GM21786 (cell line): ENCODE data around the gene PHF1.
A peak's percentile ranks its signal among the peaks of the same experiment; 100 is the strongest.
"Not testable (repeated sequence)": the region's sequence is repeated elsewhere in the genome, so short reads cannot be mapped to it uniquely, and the experiment has no call there.

Experiments used
- ATAC-seq: cut with Tn5 transposase; IDR thresholded peaks from one replicate; pipeline ENCODE4 v1.9.1; 2021; ENCODE audit not compliant: unreplicated experiment

The PHF1 gene

DNA sequence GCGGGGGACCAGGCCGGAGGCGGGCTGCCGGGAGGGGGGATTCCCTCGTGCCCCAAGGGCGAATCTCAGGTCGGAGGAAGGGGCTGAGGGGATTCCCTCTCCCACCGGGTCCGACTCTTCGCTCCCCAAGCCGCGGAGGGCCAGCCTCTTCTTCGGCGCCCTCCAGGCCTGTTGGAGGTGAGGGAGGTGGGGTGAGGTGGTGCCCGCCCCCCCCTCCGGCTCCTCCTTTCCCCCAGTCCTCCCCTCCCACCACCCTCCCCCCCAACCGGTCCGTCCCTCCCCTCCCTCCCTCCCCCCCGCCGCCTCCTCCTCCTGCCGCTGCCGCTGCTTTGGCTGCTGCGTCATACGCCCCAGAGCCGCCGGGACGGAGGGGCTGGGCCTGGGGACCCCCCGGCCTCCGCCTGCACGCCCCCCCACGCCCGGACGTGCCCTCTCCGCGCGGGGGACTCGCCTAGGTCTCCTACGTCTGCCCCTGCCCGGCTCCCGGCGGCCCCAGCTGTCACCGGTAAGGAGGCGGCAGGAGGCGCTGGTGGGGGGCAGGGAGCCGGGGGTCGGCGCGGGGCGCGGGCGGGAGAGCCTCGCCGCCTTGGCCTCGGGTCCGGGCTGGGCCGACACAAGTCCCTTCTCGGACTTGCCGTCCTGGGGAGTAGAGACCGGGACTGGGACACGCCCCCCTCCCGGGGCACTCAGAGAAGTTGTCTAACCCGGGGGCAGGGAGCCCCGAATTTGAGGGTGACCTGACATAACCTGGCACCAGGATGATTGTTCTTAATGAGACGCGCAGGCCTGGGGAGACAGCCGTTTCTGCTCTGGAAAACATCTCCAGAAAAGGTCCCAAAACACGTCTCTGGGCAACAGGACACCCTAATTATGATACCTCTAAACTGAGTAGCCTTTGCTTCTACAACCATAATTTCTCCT lies at the start of gene PHF1:
Gene PHF1, plus strand, starts transcription at position 304 of the 921 bp plus-strand sequence. CDS start 1,250 bp downstream, outside the sequence.
- ATAC-seq, result peak; percentile 22

DNA sequence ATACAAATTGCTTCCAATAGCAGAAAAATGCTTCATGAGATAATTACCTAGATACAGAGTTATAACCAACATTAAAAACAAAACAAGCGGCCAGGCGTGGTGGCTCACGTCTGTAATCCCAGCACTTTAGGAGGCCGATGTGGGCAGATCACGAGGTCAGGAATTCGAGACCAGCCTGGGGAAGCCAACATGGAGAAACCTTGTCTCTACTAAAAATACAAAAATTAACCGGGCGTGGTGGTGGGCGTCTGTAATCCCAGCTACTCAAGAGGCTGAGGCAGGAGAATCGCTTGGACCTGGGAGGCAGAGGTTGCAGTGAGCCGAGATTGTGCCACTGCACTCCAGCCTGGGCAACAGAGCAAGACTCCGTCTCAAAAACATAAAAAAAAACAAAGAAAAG lies 47.3 kb upstream of the PHF1 start:
- ATAC-seq, result not testable (repeated sequence)

GRCh38 chr6:33364475-33365205 lies 46.2 kb upstream of the PHF1 start:
- not testable (repeated sequence) for ATAC-seq

GRCh38 chr6:33365206-33365971 lies 45.4 kb upstream of the PHF1 start:
- not testable (repeated sequence) for ATAC-seq

GRCh38 chr6:33367009-33367714 lies 43.7 kb upstream of the PHF1 start:
- no peak for ATAC-seq

GRCh38 chr6:33367715-33368025 lies 43.1 kb upstream of the PHF1 start:
- not testable (repeated sequence) for ATAC-seq

DNA sequence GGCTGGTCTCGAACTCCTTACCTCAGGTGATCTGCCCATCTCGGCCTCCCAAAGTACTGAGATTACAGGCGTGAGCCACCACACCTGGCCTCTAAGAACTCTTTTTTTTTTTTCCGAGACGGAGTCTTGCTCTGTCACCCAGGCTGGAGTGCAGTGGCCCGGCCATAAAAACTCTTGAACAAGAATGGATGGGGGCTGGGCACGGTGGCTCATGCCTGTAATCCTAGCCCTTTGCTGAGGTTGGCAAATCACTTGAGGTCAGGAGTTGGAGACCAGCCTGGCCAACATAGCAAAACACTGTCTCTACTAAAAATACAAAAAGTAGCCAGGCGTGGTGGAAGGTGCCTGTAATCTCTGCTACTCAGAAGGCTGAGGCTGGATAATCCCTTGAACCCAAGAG lies 38.9 kb upstream of the PHF1 start:
- ATAC-seq, result not testable (repeated sequence)

DNA sequence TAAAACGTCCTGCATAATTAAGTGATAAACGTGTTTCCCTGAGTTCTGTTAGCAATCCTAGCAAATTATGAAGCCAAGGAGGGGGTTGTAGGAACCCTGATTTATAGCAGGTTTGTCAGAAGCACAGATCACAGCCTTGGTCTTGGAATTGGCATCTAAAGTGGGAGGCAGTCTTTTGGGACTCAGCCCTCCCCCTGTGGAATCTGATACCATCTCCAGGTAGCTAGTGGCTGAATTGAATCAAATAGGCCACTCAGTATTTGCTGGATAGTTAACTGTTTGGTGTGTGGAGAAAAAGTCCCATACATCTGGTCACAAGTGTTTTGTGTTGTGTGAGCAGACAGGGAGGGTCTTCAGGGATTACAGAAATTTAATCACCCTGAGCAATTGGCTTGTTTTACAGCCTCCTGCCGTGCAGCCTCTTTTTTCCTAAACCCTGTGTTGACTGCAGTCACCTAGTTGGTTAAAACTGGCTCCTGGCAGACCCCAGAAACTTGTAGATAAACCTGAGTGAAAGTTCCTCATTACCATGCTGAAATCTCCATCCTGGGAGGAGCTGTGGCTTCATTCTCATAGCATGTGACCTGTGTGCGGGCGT lies 38.2 kb upstream of the PHF1 start:
- no peak for ATAC-seq

DNA sequence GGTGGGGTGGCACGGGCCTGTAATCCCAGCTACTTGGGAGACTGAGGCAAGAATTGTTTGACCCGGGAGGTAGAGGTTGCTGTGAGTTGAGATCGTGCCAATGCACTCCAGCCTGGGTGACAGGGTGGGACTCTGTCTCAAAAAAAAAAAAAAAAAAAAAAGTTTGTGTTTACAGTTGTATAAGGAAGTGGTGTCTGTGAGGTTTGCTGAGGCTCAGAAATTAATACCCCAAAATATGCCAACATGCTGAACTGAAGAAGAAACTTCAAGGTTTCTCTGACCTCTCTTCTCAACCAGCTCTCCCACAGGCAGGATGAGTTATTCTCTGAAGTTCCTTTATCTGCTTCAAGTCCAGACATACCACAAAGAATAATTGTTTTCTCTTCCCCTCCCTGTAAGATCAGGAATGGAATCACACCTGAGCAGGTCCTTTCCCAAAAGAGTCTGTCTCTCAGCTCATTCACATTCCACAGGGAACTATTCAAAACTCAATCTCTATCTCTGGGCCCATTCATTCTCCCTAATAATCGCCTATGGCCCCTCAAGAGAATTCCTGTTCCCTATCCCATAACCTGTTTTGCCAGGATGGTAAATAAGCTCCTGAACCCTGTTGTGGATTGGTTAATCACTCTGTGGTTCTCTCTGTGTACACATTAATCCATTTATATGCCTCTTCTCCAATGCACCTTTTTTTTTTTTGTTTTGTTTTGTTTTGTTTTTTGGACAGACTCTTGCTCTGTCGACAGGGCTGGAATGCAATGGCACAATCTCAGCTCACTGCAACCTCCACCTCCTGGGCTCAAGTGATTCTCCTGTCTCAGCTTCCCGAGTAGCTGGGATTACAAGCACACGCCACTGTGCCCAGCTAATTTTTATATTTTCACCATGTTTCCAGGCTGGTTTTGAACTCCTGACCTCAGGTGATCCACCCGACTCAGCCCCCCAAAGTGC lies 36.6 kb upstream of the PHF1 start:
- ATAC-seq, result no peak

DNA sequence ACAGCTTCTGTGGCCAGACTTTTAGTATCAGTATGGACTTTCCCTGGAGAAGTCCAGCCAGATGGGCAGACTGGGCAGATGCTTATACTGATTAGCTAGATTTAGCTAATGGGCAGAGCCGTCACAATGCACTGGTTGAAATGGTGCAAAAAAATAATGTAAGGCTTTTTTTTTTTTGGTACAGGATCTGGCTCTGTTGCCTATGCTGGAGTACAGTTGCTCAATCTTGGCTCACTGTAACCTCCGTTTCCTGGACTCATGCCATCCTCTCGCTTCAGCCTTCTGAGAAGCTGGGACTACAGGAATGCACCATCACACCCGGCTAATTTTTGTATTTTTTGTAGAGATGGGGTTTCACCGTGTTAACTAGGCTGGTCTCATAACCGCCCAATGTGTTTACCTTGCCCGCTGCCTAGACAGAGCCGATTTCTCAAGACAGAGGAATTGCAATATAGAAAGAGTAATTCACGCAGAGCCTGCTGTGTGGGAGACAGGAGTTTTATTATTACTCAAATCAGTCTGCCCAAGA lies 35.6 kb upstream of the PHF1 start:
- ATAC-seq, result no peak

DNA sequence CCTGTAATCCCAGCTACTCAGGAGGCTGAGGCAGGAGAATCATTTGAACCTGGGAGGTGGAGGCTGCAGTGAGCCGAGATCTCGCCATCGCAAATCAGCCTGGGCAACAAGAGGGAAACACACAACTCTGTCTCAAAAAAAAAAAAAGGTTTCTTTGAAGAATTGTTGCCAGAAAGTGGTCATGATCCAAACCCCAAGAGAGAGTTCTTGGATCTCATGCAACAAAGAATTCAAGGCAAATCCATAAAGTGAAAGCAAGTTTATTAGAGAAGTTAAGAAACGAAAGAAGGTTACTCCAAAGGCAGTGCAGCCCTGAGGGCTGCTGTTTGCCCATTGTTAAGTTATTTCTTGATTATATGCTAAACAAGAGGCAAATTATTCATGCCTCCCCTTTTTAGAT lies 33.6 kb upstream of the PHF1 start:
- ATAC-seq, result no peak

DNA sequence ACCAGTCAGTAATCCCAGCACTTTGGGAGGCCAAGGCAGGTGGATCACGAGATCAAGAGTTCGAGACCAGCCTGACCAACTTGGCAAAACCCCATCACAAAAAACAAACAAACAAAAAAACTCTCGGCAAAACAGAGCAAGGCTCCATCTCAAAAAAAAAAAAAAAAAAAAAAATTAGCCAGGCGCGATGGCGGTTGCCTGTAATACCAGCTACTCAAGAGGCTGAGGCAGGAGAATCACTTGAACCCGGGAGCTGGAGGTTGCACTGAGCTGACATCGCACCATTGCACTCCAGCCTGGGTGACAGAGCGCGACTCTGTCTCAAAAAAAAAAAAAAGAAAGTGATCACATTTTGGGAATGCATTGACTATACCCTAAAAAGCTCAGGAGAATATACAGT lies 31.6 kb upstream of the PHF1 start:
- not testable (repeated sequence) for ATAC-seq

DNA sequence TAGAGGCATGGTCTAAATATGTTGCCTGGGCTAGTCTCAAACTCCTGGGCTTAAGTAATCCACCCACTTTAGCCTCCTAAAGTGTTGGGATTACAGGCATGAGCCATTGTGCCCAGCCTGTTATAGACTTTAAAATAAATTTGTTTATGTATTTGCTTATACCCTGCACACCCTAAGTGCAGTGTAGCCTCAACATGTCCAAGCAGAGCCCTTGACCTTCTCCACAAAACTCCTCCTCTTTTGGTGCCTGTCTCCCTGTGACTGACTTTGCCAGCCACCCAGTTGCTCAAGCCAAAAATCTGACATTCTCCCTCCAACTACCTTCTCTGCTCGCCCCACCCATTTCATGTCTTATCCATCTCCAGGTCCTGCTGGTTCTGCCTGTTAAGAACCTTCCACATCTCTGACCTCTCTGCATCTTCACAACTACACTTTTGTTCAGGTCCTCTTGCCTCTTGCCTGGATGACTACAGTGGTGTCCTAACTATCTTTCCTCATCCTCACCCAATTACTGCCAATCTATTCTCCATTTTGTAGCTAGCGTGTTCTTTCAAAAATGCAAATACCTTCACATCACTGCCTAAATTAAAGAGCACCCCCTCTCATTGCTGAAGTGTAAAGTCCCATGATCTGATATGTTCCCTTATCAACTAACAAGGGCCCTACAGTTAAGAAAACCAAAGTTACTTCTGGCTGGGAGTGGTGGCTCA lies 30.4 kb upstream of the PHF1 start:
- no peak for ATAC-seq

GRCh38 chr6:33383427-33384185 lies 27.2 kb upstream of the PHF1 start:
- ATAC-seq, result no peak

DNA sequence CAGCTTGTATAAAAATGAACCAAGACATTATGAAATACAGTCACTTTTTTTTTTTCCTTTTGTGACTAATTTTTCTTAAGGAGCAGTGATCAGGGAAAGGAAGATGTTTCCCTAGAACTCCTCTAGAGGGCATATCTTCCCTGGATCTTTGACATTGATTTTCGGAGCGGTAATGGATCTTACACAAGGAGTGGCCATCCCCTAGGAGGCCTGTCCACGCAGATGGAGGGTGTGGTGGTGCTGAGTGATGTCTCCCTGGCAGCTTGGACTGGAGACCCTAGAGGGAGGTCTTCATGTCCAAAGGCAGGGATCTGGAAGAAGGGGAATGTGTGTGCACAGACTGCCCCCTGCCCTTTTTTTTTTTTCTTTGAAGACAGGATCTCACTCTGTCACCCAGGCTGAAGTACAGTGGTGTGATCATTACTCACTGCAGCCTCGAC lies 26.2 kb upstream of the PHF1 start:
- no peak for ATAC-seq

GRCh38 chr6:33390173-33390572 lies 20.6 kb upstream of the PHF1 start:
- no peak for ATAC-seq

DNA sequence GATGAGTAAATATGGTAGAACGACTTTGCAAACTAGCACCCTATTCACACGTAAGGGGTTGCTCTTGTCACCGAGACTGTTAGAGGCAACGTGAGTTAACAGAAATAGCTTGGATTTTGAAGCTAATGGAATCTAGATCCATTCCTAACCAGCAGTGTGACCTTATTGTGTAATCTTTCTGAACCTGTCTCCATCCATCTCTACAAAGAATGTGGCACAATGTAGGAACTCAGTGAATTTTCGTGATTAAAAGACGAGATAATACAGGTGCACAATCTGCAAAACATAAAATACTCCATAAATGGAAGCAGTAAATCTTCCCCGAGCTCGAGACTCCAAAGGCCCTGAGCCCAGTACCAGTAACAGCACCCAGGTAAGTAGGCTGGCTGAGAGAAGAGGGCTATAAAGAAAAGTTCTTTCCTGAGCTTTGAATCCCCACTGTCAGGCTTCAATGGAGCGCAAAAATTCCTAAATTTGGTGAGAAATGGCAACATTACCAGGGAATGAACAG lies 20.0 kb upstream of the PHF1 start:
- no peak for ATAC-seq
